Stimulated activated CD4-positive, alpha-beta T cell treated with anti-CD3 and anti-CD28 coated beads, TNF-alpha, amount 100 ng/mL, for 48 hours (primary cell): ENCODE measurements around the gene PRDM16.

Experiments
- DNase-seq, 3 donors: peaks; one replicate each; pipeline ENCODE4 v3.0.0-alpha.2; 2020; ENCODE audit warnings: low read depth in 3 of 3

Gene PRDM16

DNA sequence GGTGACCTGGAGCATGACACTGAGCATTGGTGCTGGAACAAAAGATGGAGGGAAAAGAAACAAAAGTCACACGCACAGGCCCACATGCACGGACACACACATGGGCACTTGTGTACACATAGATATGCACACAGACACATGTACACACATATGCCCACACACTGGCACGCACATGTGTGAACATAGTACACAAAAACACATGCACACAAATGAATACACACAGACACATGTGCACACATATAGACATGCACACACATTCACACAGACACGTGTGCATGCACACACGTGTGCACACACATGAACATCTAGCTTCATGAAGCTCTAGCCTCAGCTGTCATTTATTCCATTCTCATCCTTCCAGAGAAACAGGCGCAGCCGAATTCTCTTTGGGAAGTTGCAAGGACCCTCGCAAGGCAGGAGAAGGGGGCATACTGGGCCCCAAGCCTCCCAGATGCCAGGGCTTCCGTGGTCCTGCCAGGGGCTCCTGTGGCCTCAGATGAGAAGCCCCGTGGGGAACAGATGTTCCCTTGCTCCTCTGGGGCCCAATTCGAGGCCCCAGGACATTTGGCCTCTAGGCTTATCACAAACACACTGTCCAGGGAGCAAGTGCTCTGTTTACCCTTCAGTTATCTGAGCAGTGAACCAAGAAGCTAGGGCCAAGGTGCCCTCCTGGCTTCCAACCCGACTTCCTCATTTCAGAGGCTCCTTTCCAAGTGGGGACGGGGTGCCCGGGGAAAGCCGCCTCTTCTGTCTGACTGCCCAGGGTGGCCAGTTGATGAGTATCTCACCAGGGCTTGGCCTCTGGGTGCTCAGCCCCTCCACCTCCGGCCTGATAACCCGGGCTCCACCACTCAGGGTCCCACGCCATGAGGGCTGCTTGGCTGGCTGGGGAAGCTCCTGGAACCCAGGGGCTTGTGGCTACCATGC, 269.1 kb downstream of the PRDM16 start:
- DNase-seq = no peak

DNA sequence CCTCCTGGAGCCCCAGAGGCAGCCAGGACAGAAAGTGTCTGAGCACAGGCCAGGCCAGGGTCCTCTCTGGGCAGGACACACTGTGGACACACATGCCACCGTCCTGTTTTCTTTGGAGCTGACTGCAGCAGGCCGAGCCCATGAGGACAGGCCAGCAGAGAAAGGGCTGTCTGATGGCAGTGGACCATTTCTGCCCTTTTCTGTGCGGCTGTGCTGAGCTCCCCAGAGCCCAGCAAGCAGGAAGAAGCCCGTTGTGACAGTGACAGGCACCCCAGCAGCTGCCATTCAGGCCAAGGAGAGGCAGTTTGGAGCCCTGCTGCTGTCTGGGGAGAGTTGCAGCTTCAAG, 269.7 kb downstream of the PRDM16 start:
- no peak for DNase-seq

DNA sequence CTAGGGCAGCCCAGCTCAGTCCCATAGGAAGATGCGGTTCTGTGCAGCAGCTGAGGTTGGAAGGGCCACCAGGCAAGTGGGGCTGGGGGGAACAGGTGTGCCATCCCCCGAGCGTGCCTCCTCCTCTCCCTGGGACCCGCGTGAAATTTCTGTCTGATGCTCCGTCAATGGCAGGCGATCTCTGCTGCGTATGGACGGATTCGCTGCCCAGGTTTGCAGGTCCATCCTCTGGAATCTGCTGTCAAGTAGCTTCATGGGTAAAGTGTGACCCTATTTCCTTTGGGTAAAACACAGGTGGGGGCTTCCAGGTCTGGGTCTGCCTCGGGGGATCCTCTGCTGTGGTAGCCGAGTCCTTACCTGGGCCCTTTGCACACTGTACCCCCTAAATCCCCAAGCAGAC, 270.9 kb downstream of the PRDM16 start:
- DNase-seq = no peak

DNA sequence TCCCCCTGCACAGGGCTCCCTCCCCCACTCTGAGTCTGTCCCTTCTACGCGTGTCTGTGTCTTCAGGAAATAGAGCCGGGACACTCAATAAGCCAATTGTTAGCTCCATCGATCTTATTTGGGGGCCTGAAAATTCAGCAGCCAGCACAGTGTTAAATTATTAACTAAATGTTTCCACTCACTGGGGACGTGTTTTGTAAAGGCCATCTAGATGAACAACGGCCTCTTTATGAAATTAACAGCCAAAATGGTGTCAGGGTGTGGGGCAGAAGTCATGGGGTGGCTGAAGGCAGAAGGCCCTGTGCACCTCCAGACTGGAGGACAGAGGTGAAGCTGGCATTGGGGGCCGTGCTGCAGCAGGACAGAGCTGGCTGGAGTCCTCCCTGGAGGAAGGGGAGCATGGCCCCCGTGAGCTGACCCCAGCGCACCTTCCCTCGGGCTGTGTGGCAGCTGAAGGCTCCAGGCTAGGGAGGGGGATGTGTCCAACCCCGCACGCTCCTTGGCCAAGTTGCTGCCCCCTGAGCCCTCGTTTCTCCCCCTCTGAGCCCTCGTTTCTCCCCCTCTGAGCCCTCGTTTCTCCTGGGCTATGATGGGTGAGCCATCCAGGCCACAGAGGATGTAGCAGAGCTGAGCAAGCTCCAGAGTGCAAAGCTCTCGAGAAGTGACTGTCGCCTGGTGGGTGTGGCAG, 271.7 kb downstream of the PRDM16 start:
- DNase-seq = no peak

DNA sequence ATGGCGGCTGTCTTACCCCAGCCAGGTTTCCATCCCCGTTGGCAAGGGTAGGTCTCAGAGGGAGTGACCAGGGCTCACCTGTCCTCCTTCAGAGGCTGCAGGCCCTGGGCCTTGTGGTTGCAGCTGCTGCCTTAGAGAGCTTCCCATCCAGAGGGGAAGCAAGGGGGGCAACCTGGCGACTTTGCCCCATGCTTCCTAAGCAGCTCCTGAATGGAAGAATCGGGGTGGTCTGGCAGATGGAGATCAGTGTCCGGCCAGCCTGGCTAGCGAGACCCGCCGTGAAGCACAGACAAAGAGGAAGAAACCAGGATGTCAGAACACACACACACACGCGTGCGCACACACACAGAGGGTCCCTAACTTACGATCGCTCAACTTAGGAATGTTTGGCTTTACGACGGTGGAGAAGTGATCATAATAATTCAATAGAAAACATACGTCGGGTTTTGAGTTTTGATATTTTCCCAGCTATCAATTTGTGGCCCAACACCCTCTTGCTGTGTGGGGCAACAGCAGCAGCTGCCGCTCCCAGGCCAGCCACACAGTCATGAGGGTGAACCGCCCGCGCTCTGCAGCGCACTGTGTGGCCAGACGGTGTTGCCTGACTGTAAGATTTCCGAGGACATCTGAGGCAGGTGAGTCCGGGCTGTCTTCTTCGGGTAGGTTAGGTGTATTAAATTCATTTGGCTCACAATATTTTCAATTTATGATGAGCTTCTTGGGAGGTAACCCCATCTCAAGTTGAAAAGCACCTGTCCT, 272.4 kb downstream of the PRDM16 start:
- no peak for DNase-seq

DNA sequence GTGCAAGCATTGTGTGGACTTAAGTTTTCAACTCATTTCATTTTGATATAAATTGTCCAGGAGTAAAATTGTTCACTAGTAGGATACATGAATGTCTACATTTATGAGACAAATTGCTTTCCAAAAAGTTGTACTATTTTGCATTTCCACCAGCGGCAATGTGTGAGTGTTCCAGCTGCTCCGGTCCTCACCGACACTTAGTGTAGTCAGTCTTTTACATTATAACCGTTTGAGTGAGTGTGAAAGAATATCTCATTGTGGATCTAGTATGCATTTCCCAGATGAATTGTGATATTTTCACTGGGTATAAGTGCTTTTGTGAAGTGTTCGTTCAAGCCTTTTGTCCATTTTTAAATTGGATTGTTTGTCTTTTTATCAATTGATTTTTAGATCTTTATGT, 274.0 kb downstream of the PRDM16 start:
- no peak for DNase-seq

DNA sequence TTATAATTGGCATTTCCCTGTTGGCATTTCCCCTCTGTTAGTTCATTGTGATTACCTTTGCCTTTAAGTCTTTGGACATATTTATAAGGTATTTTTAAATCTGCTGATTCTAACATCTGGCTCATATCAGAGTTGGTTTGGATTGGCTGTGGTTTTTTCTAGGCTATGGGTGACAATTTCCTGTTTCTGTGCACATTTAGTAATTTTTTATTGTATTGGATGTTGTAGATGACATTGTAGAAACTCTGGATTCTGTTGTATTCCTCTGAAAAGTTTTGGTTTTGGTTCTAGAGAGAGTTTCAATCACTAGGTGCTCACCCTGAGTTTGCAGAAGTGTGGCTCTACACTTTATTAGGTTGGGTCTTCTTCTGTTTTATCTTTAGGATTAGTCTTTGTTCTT, 275.4 kb downstream of the PRDM16 start:
- no peak for DNase-seq

DNA sequence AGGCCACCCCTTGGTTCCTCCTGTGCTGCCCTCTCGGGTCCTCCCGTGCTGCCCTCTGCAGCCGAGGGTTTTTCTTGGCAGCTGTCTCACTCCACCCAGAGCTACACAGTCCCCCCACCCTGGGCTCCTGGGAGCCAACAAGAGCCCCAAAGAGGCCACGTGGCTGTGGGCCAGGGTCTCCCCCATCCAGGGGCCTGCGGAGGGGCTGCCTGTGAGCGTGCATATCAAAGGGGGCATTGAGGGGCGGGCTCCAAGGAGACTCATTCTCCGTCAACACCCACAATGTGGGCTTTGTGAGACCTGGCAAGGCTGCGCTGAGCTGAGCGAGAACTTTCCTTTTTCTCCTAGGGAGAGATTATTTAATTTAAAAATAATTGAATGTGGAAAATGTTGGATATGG, 276.8 kb downstream of the PRDM16 start:
- DNase-seq = no peak

DNA sequence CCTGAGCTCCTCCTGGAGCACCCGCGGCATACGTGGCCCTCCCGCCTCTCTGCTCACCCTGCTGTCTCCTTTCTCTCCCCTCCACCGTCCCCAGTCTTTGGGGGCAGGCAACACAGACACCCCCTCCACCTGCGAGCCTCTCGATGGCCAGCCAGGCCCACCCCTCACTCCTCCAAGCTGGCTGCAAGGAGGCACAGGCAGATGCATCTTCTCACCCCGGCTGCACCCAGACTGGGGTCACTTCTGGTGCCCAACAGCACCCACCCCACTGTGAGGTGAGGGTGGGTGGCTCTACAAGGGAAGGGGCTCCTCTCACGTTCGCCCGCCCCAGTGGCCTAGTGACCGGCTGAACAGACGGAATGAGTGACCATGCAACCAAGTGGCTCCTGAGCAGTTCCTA, 277.5 kb downstream of the PRDM16 start:
- DNase-seq = no peak

DNA sequence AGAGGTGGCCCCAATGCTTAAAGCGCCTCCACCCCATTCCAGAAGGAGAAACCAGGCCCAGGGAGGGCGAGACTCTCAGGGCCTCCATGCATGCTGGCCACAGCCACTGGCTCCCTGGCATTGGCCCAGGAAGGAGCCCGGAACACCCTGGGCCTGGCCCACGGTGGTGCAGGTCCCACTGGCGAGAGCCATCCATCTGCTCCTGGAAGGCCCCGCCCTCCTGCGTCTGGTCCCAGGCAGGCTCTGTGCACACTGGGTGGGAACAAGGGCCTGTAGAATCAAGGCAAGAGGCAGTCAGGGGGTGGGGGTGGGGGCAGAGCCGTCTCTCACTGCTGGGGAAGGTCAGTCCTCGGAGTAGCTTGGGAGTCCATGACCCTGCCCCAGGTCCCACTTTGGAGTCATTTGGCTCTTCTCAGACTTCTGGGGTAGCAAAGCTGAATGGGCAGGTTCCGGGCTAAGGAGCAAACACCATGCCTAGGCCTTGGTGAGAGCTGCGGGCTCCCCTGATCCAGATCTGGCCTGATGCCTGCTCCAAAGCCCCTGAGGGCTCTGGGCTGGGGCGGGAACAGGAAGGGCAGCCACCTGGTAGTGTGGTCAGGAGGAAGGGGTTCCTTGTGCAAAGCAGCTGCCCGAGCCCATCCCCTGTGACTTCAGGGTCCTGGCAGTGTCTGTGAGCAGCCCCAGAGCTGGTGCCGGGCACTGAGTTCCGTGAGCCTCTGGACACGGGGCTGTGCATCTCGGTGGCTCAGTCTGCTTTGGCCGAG, 278.4 kb downstream of the PRDM16 start:
- DNase-seq = no peak

DNA sequence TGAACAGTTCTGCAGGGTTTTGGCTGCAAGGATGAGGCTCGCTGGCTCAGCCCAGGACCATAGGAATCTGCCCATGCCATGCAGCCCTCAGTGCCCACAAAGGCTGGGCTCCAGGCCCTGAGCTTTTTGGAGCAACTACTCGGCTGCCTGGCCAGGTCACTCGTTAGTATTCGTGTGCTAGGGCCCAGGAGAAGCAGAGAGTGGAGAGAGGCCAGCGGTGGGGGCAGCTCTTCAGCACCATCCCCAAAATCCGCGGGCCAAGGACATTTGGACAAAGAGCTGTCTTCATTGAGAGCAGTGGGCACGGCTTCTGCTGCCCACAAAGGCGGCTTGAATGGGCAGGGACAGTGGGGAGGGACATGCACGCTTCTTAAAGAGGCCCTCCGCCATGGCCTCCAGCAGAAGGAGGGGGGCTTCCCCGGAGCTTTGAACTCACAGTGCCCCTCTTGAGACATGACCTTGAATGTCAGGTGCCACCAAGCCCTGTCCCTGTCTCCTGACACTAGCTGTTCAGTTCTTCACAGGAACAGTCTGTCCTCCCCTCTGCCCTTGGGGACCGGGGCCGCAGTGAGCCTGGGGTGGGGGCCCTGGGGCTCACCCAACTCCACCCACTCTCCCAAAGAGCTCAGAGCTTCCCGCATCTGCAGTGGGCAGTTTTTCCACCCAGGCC, 279.3 kb downstream of the PRDM16 start:
- DNase-seq = no peak

DNA sequence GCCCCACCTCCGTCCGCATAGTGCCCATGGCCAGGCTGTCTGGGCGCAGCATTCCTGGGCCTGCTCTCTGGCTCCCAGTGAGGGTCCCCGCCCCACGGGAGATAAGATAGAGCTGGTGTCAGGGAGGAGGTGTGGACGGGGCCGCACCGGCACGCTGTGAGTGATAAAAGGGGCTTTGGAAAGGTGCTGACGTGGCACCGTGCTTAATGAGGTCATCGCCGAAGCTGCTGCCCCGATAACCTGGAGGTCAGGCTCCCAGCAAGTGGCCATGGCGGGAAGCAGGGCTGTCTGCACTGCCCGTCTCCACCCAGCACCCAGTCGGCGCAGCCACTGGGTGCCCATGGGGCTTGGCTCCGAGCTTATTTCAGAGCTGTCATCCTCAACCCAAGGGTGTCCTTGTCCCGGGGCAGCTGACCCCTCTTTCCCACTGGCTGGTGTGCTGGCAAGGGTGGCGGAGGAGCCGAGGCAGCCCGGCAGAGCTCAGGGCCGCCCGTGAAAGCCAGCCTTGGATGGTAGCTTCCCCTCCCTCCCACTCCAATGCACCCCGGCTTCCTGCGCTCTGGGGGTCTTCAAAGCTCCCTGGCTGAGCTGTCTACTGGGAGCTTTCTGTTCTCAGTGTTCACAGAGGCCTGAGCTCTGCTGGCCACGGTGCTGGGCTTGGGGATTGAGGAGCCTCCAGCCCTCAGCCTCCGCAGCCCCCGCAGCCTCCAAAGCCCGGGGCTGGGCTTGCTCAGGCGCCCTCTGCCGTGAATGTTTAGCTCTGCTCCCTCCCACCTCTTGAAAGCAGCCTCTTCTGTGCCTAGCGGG, 280.4 kb downstream of the PRDM16 start:
- no peak for DNase-seq

DNA sequence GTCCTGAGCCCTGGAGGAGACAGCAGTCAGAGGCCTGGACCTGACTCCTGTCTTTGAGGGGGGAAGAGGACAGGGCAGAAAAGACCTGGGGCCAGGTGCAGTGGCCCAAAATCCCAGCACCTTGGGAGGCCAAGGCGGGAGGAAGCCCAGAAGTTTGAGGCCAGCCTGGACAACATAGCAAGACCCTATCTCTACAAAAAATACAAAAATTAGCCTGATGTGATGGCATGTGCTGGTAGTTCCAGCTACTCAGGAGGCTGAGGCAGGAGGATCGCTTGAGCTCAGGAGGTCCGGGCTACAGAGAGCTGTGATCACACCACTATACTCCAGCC, 280.9 kb downstream of the PRDM16 start:
- DNase-seq = no peak

DNA sequence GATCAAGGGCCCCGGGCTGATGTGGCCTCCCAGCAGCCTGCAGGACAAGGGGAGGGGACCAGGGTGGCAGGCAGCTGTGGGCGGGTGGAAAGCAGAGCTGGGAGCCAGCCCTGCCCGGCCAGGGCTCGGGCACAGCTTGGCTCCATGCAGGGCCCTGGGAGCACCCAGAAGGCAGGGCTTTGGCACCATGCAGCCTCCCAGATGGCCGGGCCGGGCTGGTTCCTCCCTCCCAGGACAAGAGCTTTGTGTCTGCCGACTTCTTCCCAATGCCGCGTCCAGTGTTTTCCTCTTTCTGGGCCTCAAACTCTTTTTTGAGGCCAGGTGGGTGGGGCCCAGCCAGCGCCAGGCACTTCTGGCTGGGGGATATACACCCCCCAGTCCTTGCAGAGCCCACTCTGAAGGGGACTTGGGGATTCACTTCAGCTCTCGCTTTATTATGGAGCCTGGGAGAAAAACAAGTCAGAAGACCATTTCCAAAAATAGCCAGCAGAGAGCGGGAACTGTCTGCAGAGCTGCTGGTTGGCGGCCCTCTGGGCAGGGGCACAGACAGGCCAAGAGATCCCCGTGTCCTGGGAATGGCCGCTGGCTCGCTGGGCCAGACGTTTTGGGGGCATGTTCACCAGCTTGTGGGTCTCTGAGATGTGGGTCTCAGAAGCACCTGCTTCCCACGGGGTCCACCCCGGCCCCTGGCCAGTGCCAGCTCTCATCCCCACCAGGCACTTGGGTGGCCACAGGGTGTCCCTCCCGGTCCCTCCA, 281.7 kb downstream of the PRDM16 start:
- no peak for DNase-seq

DNA sequence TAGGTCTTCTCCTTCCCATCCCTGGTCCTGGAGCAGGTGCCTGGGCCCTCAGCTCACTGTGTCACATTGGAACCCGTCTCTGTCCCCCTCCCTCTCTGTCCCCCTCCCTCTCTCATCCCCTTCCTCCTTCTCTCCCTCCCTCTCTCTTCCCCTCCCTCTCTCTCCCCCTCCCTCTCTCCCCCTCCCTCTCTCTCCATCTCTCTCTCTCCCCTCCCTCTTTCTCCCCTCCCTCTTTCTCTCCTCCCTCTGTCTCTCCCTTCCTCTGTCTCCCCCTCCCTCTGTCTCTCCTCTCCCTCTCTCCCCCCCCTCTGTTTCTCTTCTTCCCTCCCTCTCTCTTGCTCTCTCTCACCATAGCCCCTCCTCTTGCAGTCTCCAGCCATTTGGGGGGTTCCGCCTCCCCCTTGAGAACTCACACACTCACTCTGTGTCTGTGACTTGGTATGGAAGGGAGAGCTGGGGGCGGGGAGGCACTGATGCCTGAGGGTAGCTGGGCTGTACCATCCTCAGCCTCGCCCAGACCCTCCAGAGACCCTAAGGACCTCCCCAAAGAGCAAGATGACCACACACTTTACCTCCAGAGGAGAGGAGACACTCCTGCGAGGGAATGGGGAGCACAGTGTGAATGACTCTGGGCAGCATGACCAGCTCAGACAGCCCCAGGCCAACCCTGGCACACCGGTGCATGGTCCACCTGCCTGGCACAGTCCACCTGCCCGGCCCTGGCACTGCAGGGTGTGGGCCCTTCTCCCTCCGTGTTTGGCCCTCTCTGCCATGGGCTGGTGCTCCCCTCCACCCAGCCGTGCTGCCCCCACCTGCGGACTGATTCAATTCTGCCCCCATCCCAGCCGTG, 282.7 kb downstream of the PRDM16 start:
- no peak for DNase-seq

DNA sequence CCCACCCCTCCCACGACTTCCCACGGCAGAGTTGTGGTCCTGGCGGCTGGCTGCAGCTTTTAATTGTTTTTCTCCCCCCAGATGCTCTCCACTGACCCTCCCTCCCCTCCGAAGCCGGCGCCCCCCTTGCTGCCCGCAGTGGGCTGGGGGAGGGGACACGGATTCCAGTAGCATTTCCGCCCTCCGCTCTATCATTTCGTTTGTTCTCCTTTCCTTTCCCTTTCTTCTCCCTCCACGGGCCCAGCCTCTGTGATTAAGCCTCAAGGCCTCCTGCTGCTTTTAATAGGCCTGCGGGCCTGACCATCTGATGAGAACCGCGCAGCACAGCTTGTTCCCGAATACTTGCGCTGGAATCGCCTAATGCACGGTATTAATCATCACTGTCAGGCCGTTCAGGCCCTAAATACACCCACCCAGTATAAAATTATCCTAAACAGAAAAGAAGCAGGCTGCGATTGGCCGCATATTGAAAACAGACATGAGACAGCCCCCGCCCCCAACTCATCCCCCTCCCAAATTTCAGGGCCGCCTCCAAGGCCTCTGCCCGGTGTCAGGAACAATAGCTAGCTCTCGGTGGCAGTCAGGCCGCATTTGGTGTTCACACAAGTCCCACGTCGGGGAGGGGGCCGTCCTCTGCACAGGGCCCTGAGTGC, 283.4 kb downstream of the PRDM16 start:
- DNase-seq = no peak

DNA sequence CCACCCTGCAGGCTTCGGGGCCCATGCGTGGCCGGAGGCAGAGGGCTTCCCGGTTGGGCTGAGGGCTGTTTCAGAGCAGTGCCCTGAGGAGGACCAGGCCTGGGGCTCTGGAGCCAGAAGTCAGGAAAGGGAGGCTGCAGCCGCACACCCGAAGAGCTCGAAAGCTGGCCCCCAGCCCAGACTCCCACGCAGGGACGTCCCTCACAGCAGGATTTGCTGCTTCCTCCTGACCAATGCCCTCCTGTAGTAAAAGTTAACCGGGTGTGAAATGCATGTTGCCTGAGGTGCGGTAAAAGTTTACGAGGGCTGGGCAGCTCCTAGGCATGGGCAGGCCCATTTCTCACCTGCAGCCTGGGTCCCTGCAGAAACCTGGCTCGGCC, 283.9 kb downstream of the PRDM16 start:
- no peak for DNase-seq

DNA sequence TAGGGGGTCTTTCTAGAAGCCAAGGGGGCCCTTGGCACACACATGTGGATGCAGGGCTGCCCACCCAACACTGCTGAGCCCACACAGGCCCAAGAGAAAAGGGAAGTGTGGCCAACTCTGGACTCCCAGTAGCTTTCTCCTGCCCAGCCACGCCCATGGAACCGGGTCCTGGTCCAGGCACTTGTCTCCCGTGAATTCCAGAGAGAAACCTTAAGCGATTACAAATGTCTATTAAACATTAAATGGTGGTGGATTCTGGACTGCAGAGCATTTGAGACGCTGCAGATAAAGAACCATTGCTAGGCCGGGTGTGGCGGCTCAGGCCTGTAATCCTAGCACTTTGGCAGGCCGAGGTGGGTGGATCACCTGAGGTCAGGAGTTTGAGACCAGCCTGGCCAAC, 284.9 kb downstream of the PRDM16 start:
- no peak for DNase-seq
